ENCODE measurements around the gene ZNF432. TPM values are rescaled to one million over a fixed set of nuclear protein-coding genes. Genes with fewer than 3 reads are reported as not detected.
"Not testable (repeated sequence)": the region's sequence is repeated elsewhere in the genome, so short reads cannot be mapped to it uniquely, and the experiment has no call there.

The ZNF432 gene
- total and polyA plus RNA-seq, 10 donors = 4.5 to 20.8 (median 10.8) TPM

DNA sequence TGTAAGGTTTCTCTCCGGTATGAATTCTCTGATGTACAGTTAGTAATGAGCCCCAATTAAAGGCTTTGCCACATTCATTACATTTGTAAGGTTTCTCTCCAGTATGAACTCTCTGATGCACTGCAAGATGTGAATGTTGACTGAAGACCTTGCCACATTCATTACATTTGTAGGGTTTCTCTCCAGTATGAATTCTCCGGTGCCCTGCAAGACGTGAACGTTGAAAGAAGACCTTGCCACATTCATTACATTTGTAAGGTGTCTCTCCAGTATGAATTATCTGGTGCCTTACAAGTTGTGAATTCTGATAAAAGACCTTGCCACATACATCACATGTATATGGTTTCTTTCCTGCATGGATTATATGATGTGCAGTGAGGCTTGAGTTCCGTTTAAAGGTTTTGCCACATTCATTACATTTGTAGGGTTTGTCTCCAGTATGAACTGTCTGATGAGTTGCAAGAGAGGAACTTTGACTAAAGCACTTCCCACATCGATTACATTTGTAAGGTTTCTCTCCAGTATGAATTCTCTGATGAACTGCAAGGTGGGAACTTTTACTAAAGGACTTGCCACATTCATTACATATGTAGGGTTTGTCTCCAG is 17.7 kb upstream of the ZNF432 start:
- DNase-seq = no peak
- Histone ChIP-seq H3K27me3 (replicated peaks in 1 of 7) (no peaks in the 10 kb centered on the region), H3K4me1 (no peaks in the 10 kb centered on the region), H3K9me3 (peaks cover 50 to 100% (median 100%) of the 10 kb centered on the region in 8 donors), H3K4me3 (peak overlapping the region in 1 of 8 donors; percentile 34), H3K36me3 (peaks cover 38 to 100% (median 73%) of the 10 kb centered on the region in 6 donors), H3K27ac (no peak overlapping the region)
- intact Hi-C loops (cut with DNase I; ENCODE audit: low total_unique reads) = no loop called here
- WGBS, 5 donors = 95 to 99% (median 97%) methylated on average over 6 of the region's 6 CpGs
- no peak for TF ChIP-seq POLR2A (IDR thresholded peaks at IDR 0.05)
- no peak for TF ChIP-seq CTCF (IDR thresholded peaks at IDR 0.05 in 8 of 11, conservative IDR thresholded peaks at IDR 0.05 in 3 of 11)
- TF ChIP-seq POLR2AphosphoS5 (IDR thresholded peaks at IDR 0.05) = no peak

DNA sequence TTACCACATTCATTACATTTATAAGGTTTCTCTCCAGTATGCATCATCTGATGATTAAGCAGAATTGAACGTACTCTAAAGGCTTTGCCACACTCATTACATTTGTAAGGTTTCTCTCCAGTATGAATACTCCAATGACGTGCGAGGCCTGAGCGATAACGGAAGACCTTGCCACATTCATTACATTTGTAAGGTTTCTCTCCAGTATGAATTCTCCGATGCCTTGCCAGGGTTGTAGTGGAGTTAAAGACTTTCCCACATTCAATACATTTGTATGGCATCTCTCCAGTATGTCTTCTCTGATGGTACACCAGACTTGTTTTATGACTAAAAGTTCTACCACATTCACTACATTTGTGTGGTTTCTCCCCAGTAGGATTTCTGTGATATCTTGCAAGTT is 16.8 kb upstream of the ZNF432 start:
- Histone ChIP-seq H3K9me3 (peaks cover 48 to 100% (median 100%) of the 10 kb centered on the region in 8 donors), H3K36me3 (peaks cover 29 to 99% (median 64%) of the 10 kb centered on the region in 6 donors), H3K27ac (no peak overlapping the region), H3K27me3 (replicated peaks in 1 of 7) (no peaks in the 10 kb centered on the region), H3K4me1 (no peaks in the 10 kb centered on the region), H3K4me3 (peak overlapping the region in 1 of 8 donors; percentile 34)
- intact Hi-C loops (cut with DNase I; ENCODE audit: low total_unique reads) = no loop called here
- WGBS, 5 donors = 97 to 100% (median 97%) methylated on average over 6 of the region's 6 CpGs
- no peak for DNase-seq
- no peak for TF ChIP-seq POLR2A (IDR thresholded peaks at IDR 0.05)
- TF ChIP-seq CTCF (IDR thresholded peaks at IDR 0.05 in 8 of 11, conservative IDR thresholded peaks at IDR 0.05 in 3 of 11) = no peak
- no peak for TF ChIP-seq POLR2AphosphoS5 (IDR thresholded peaks at IDR 0.05)

DNA sequence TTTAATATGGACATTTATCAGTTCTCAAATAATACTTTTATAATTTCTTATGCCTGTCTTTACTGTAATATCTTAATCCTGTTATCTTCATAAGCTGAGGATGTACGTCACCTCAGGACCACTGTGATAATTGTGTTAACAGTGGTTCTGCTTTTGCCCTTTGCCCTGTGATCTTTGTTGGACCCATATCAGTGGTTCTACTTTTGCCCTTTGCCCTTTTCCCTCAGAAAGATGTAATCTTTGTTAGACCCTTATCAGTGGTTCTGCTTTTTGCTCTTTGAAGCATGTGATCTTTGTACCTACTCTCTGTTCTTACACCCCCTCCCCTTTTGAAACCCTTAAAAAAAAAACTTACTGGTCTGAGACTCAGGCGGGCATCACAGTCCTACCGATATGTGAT is 7.8 kb upstream of the ZNF432 start:
- H3K9me3 ChIP-seq = peaks cover 15 to 100% (median 100%) of the 10 kb centered on the region in 8 donors
- 95 to 99% (median 97%) methylated on average over 3 of the region's 3 CpGs for WGBS, 5 donors

GRCh38 chr19:52051736-52052135 is 3.1 kb upstream of the ZNF432 start:
- H3K27me3 ChIP-seq (replicated peaks in 1 of 7); intact Hi-C loops (cut with DNase I; ENCODE audit: low total_unique reads); DNase-seq; H3K27ac ChIP-seq; H3K4me3 ChIP-seq: not testable (repeated sequence)
- 40 to 100% (median 95%) methylated on average over 1 of the region's 1 CpG for WGBS, 5 donors
- Histone ChIP-seq H3K9me3 (peaks cover 3 to 73% (median 69%) of the 10 kb centered on the region in 8 donors), H3K36me3 (peaks cover 0 to 10% (median 1%) of the 10 kb centered on the region in 6 donors), H3K4me1 (peaks cover 5 to 27% (median 11%) of the 10 kb centered on the region in 6 donors)

More for the DNA sequence above, 7.8 kb upstream of the ZNF432 start:
- DNase-seq; H3K27ac ChIP-seq; H3K4me1 ChIP-seq; H3K27me3 ChIP-seq (replicated peaks in 1 of 7); intact Hi-C loops (cut with DNase I; ENCODE audit: low total_unique reads); H3K4me3 ChIP-seq: not testable (repeated sequence)
- H3K36me3 ChIP-seq = peaks cover 0 to 17% (median 0%) of the 10 kb centered on the region in 6 donors

GRCh38 chr19:52039169-52039568 is 9.5 kb downstream of the ZNF432 start:
- no peak overlapping the region for H3K27ac ChIP-seq
- H3K27me3 ChIP-seq (replicated peaks in 1 of 7) = no peaks in the 10 kb centered on the region
- WGBS, 5 donors = 95 to 98% (median 97%) methylated on average over 4 of the region's 4 CpGs
- peaks cover 21 to 95% (median 94%) of the 10 kb centered on the region in 8 donors for H3K9me3 ChIP-seq
- intact Hi-C loops (cut with DNase I; ENCODE audit: low total_unique reads) = no loop called here
- DNase-seq = no peak
- no peak overlapping the region for H3K4me3 ChIP-seq
- H3K4me1 ChIP-seq = no peaks in the 10 kb centered on the region
- peaks cover 49 to 100% (median 89%) of the 10 kb centered on the region in 6 donors for H3K36me3 ChIP-seq
- TF ChIP-seq POLR2A (IDR thresholded peaks at IDR 0.05) (no peak), CTCF (IDR thresholded peaks at IDR 0.05 in 8 of 11, conservative IDR thresholded peaks at IDR 0.05 in 3 of 11) (no peak), POLR2AphosphoS5 (IDR thresholded peaks at IDR 0.05) (no peak)

All from spleen (tissue), 11 donors.